Measurements from ENCODE around the gene ASPSCR1. TPM values are rescaled to one million over a fixed set of nuclear protein-coding genes. Genes with fewer than 3 reads are reported as not detected.

The ASPSCR1 gene
- total and polyA plus RNA-seq, 2 of the 13 experiments (the other 11 are each of a cell fraction or from before 2014, with no cell fraction given): 274 to 314 TPM

DNA sequence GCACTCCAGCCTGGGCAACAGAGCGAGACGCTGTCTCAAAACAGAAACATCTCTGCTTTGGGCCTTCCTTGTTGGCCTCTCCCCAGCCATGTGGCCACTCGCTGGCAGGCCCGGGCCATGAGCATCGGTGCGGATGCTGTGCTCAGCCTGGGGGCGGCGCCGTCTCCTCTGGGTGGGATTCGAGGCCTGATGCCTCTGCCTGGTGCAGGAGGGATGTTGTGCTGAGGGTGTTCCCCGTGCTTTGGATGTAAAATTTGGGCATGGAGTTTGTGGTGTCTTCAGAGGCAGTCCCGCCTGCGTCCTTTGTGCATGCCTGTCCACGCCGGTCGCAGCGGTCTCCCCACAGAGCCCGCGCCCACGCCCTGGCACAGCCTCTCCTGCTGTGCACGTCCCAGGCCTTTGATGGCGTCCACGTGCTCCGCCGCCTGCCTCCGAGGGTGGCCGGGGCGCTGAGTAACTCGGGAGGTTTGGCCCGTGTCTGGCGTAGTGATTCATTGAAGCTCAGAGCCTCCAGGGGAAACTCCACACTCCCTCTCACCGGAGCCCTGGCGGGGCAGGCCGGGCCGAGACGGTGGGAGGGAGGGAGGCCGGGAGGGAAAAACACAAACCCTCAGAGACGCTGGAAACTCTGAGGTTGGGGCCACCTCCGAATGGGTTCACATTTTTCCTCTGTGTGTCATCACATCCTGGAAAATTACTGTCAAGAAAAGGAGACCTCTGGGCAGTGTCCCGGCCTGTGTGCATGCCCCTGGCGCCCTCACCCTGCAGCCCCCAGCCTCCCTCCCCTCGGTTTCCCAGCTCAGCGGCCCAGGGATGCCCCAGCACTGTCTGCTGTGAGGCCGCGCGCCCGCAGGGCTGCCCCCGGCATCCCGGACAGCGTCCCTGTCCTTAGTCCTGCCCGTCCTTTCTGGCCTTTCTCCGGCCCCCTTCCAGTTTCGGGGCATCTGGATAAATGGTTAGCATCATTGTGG lies 26.3 kb downstream of the ASPSCR1 start (continued):
- TF ChIP-seq FOXC1 (CRISPR knock-in tag; IDR thresholded peaks at IDR 0.05; ENCODE audit: borderline replicate concordance) (peak; percentile 72), CCDC6 (CRISPR knock-in tag; IDR thresholded peaks at IDR 0.05) (peak; percentile 50; the same call in 1 of the 2 replicates), ZNF253 (CRISPR knock-in tag; IDR thresholded peaks at IDR 0.05; ENCODE audit: borderline replicate concordance) (0 out of 2 replicates have a peak, but pooled peaks have one; percentile 66), ZFAT (CRISPR knock-in tag; conservative IDR thresholded peaks at IDR 0.05) (no peak), SNAPC2 (CRISPR knock-in tag; IDR thresholded peaks at IDR 0.05) (no peak), ZEB1 (IDR thresholded peaks at IDR 0.05; ENCODE audit: insufficient replicate concordance, low read depth) (no peak), MYNN (CRISPR knock-in tag; IDR thresholded peaks at IDR 0.05; ENCODE audit: low read depth) (peak; percentile 71; the same call in 1 of the 2 replicates), ZSCAN9 (CRISPR knock-in tag; IDR thresholded peaks at IDR 0.05; ENCODE audit: borderline replicate concordance) (peak; percentile 91), KDM4B (CRISPR knock-in tag; IDR thresholded peaks at IDR 0.05) (peak; percentile 84), ZFP90 (CRISPR knock-in tag; IDR thresholded peaks at IDR 0.05; ENCODE audit: borderline replicate concordance) (peak; percentile 60; the same call in 1 of the 2 replicates)
- TF ChIP-seq, protein P1, sequence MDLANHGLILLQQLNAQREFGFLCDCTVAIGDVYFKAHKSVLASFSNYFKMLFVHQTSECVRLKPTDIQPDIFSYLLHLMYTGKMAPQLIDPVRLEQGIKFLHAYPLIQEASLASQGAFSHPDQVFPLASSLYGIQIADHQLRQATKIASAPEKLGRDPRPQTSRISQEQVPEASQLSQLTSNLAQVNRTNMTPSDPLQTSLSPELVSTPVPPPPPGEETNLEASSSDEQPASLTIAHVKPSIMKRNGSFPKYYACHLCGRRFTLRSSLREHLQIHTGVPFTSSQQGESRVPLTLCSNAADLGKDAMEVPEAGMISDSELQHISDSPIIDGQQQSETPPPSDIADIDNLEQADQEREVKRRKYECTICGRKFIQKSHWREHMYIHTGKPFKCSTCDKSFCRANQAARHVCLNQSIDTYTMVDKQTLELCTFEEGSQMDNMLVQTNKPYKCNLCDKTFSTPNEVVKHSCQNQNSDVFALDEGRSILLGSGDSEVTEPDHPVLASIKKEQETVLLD (CRISPR knock-in tag; IDR thresholded peaks at IDR 0.05; ENCODE audit: low read depth): 0 out of 2 replicates have a peak, but pooled peaks have one; percentile 19
- TF ChIP-seq, protein P2, sequence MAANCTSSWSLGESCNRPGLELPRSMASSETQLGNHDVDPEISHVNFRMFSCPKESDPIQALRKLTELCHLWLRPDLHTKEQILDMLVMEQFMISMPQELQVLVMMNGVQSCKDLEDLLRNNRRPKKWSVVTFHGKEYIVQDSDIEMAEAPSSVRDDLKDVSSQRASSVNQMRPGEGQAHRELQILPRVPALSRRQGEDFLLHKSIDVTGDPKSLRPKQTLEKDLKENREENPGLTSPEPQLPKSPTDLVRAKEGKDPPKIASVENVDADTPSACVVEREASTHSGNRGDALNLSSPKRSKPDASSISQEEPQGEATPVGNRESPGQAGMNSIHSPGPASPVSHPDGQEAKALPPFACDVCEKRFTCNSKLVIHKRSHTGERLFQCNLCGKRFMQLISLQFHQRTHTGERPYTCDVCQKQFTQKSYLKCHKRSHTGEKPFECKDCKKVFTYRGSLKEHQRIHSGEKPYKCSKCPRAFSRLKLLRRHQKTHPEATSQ (CRISPR knock-in tag; IDR thresholded peaks at IDR 0.05; ENCODE audit: borderline replicate concordance): no peak
- TF ChIP-seq, protein P3, sequence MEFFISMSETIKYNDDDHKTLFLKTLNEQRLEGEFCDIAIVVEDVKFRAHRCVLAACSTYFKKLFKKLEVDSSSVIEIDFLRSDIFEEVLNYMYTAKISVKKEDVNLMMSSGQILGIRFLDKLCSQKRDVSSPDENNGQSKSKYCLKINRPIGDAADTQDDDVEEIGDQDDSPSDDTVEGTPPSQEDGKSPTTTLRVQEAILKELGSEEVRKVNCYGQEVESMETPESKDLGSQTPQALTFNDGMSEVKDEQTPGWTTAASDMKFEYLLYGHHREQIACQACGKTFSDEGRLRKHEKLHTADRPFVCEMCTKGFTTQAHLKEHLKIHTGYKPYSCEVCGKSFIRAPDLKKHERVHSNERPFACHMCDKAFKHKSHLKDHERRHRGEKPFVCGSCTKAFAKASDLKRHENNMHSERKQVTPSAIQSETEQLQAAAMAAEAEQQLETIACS (CRISPR knock-in tag; IDR thresholded peaks at IDR 0.05): no peak
- TF ChIP-seq, protein P4, sequence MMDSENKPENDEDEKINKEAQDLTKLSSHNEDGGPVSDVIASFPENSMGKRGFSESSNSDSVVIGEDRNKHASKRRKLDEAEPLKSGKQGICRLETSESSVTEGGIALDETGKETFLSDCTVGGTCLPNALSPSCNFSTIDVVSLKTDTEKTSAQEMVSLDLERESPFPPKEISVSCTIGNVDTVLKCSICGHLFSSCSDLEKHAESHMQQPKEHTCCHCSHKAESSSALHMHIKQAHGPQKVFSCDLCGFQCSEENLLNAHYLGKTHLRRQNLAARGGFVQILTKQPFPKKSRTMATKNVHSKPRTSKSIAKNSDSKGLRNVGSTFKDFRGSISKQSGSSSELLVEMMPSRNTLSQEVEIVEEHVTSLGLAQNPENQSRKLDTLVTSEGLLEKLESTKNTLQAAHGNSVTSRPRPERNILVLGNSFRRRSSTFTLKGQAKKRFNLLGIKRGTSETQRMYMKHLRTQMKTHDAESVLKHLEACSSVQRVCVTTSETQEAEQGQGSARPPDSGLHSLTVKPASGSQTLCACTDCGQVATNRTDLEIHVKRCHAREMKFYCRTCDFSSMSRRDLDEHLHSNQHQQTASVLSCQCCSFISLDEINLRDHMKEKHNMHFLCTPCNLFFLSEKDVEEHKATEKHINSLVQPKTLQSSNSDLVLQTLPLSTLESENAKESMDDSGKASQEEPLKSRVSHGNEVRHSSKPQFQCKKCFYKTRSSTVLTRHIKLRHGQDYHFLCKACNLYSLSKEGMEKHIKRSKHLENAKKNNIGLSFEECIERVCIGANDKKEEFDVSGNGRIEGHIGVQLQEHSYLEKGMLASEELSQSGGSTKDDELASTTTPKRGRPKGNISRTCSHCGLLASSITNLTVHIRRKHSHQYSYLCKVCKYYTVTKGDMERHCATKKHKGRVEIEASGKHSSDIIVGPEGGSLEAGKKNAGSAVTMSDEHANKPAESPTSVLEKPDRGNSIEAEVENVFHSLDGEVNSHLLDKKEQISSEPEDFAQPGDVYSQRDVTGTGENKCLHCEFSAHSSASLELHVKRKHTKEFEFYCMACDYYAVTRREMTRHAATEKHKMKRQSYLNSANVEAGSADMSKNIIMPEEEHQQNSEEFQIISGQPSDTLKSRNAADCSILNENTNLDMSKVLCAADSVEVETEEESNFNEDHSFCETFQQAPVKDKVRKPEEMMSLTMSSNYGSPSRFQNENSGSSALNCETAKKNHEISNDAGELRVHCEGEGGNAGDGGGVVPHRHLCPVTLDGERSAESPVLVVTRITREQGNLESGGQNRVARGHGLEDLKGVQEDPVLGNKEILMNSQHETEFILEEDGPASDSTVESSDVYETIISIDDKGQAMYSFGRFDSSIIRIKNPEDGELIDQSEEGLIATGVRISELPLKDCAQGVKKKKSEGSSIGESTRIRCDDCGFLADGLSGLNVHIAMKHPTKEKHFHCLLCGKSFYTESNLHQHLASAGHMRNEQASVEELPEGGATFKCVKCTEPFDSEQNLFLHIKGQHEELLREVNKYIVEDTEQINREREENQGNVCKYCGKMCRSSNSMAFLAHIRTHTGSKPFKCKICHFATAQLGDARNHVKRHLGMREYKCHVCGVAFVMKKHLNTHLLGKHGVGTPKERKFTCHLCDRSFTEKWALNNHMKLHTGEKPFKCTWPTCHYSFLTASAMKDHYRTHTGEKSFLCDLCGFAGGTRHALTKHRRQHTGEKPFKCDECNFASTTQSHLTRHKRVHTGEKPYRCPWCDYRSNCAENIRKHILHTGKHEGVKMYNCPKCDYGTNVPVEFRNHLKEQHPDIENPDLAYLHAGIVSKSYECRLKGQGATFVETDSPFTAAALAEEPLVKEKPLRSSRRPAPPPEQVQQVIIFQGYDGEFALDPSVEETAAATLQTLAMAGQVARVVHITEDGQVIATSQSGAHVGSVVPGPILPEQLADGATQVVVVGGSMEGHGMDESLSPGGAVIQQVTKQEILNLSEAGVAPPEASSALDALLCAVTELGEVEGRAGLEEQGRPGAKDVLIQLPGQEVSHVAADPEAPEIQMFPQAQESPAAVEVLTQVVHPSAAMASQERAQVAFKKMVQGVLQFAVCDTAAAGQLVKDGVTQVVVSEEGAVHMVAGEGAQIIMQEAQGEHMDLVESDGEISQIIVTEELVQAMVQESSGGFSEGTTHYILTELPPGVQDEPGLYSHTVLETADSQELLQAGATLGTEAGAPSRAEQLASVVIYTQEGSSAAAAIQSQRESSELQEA (CRISPR knock-in tag; IDR thresholded peaks at IDR 0.05; ENCODE audit: not compliant biosample characterization): no peak
